ENCODE data around the gene ATP5F1D. TPM values are rescaled to one million over a fixed set of nuclear protein-coding genes. Genes with fewer than 3 reads are reported as not detected.
A peak's percentile ranks its signal among the peaks of the same experiment; 100 is the strongest.

The ATP5F1D gene
- total and polyA plus RNA-seq, 2 of the 13 experiments (the other 11 are each of a cell fraction or from before 2014, with no cell fraction given), result 39.4 to 78.7 TPM

DNA sequence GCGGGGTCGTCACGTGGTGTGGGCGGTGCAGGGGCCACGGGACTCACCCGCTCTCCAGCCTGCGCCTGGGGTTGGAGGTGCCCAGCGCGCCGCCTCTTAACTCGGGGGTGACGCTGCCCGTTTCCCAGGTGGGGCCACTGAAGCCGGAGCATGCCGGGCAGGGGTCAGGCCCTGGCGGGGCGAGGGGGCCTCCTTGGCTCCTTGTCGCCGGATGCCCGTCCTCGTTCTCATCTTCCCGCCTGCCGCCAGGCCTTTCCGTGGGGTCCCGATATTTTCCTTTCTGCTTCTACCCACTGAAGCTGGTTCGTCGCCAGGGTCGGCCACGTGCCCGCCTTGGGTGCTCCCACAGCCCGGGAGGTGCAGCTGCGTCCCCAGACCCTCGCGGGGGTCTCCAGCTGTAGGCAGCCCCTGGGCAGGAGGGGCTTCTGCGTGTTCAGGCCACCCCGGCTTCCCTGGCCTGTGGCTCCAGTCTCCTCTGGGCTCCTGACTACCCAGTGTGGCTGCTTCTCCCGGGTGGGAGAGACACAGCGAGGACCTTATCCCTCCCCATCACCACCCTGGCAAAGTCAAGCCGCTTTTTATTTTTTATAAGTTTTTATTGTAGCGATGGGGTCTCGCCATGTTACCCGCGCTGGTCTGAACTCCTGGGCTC lies 34.6 kb downstream of the ATP5F1D start (continued):
- TF ChIP-seq ZFP91 (CRISPR knock-in tag; IDR thresholded peaks at IDR 0.05; ENCODE audit: borderline replicate concordance), result no peak
- TF ChIP-seq HNRNPK (IDR thresholded peaks at IDR 0.05; ENCODE audit: low read depth, low read length, poor library complexity, severe bottlenecking), result peak; percentile 89
- no peak for TF ChIP-seq SATB2 (CRISPR knock-in tag; IDR thresholded peaks at IDR 0.05)
- peak; percentile 16; the same call in 1 of the 2 replicates for TF ChIP-seq POLR2AphosphoS5 (IDR thresholded peaks at IDR 0.05; ENCODE audit: low read depth, low read length)
- no peak for TF ChIP-seq YEATS4 (CRISPR knock-in tag; IDR thresholded peaks at IDR 0.05; ENCODE audit: borderline replicate concordance)
- peak; percentile 24; the same call in 1 of the 2 replicates for TF ChIP-seq DPF2 (CRISPR knock-in tag; IDR thresholded peaks at IDR 0.05; ENCODE audit: borderline replicate concordance, low read depth)
- TF ChIP-seq DNMT3B (CRISPR knock-in tag; conservative IDR thresholded peaks at IDR 0.05), result 0 out of 2 replicates have a peak, but pooled peaks have one; percentile 31
- peak; percentile 65; the same call in 1 of the 2 replicates for TF ChIP-seq ZNF230 (CRISPR knock-in tag; IDR thresholded peaks at IDR 0.05)
- peak; percentile 9 for TF ChIP-seq IKZF4 (CRISPR knock-in tag; IDR thresholded peaks at IDR 0.05; ENCODE audit: borderline replicate concordance, low read depth, not compliant biosample characterization)
- TF ChIP-seq ZNF333 (CRISPR knock-in tag; IDR thresholded peaks at IDR 0.05; ENCODE audit: borderline replicate concordance), result no peak
- TF ChIP-seq U2AF2 (IDR thresholded peaks at IDR 0.05; ENCODE audit: low read depth, low read length), result no peak
- TF ChIP-seq ZNF576 (CRISPR knock-in tag; IDR thresholded peaks at IDR 0.05), result no peak
- 0 out of 2 replicates have a peak, but pooled peaks have one; percentile 15 for TF ChIP-seq HOMEZ (CRISPR knock-in tag; IDR thresholded peaks at IDR 0.05; ENCODE audit: low read depth)
- TF ChIP-seq, protein P1, sequence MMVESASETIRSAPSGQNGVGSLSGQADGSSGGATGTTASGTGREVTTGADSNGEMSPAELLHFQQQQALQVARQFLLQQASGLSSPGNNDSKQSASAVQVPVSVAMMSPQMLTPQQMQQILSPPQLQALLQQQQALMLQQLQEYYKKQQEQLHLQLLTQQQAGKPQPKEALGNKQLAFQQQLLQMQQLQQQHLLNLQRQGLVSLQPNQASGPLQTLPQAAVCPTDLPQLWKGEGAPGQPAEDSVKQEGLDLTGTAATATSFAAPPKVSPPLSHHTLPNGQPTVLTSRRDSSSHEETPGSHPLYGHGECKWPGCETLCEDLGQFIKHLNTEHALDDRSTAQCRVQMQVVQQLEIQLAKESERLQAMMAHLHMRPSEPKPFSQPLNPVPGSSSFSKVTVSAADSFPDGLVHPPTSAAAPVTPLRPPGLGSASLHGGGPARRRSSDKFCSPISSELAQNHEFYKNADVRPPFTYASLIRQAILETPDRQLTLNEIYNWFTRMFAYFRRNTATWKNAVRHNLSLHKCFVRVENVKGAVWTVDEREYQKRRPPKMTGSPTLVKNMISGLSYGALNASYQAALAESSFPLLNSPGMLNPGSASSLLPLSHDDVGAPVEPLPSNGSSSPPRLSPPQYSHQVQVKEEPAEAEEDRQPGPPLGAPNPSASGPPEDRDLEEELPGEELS (CRISPR knock-in tag; IDR thresholded peaks at IDR 0.05), result 0 out of 2 replicates have a peak, but pooled peaks have one; percentile 26
- no peak for TF ChIP-seq ZNF136 (CRISPR knock-in tag; IDR thresholded peaks at IDR 0.05; ENCODE audit: low read depth)
- TF ChIP-seq HNF1B (CRISPR knock-in tag; IDR thresholded peaks at IDR 0.05), result peak; percentile 68; the same call in 1 of the 2 replicates
- no peak; the same call in 1 of the 2 replicates for TF ChIP-seq PAXIP1 (CRISPR knock-in tag; conservative IDR thresholded peaks at IDR 0.05)

Data from HepG2 (cell line).